ENCODE measurements around the gene DSCAML1. TPM values are rescaled to one million over a fixed set of nuclear protein-coding genes. Genes with fewer than 3 reads are reported as not detected.

DSCAML1 gene
- total and polyA plus RNA-seq, 4 experiments from 2014 or later = 1.00 to 1.0 TPM; not detected in 2

GRCh38 chr11:117456027-117456720 is 340.8 kb downstream of the DSCAML1 start:
- Histone ChIP-seq H3K4me1 (ENCODE audit: insufficient read depth, low read length) (no peaks in the 10 kb centered on the region), H3K9me3 (ENCODE audit: control insufficient read depth in 1 of 2, low read length in 2 of 2) (no peaks in the 10 kb centered on the region), H3K27ac (ENCODE audit: low read depth, low read length) (no peak overlapping the region), H3K27me3 (ENCODE audit: insufficient read depth, low read length) (no peaks in the 10 kb centered on the region), H3K4me3 (ENCODE audit: low read length in 2 of 2) (no peak overlapping the region), H3K36me3 (ENCODE audit: insufficient read depth, low read length) (no peaks in the 10 kb centered on the region)
- peak overlapping the region in 1 of 8 donors; percentile 17 for H3K4me3 Mint-ChIP-seq
- no peak for DNase-seq
- ChIA-PET CTCF (ENCODE audit: partially characterized antibody) (no interaction called here), POLR2A (ENCODE audit: partially characterized antibody) (no interaction called here)
- peak overlapping the region in 1 of 7 donors; percentile 12 for H3K27ac Mint-ChIP-seq
- intact Hi-C loops (cut with micrococcal nuclease) = no loop called here
- no peaks in the 10 kb centered on the region for H3K4me1 Mint-ChIP-seq
- peaks cover 6 to 8% of the 10 kb centered on the region in 2 donors for H3K27me3 Mint-ChIP-seq
- H3K36me3 Mint-ChIP-seq = peaks cover 0 to 7% of the 10 kb centered on the region in 2 donors
- peaks cover 4 to 25% (median 13%) of the 10 kb centered on the region in 8 donors for H3K9me3 Mint-ChIP-seq

GRCh38 chr11:117454564-117454917 is 342.5 kb downstream of the DSCAML1 start:
- ChIA-PET CTCF (ENCODE audit: partially characterized antibody) (no interaction called here), POLR2A (ENCODE audit: partially characterized antibody) (no interaction called here)
- H3K4me1 ChIP-seq (ENCODE audit: insufficient read depth, low read length) = no peaks in the 10 kb centered on the region
- Mint-ChIP-seq H3K9me3 (peaks cover 4 to 25% (median 15%) of the 10 kb centered on the region in 8 donors), H3K4me3 (no peak overlapping the region), H3K27me3 (peaks cover 6% of the 10 kb centered on the region in 2 donors), H3K27ac (no peak overlapping the region), H3K36me3 (peaks cover 0 to 7% of the 10 kb centered on the region in 2 donors), H3K4me1 (no peaks in the 10 kb centered on the region)
- DNase-seq = no peak
- H3K27me3 ChIP-seq (ENCODE audit: insufficient read depth, low read length) = no peaks in the 10 kb centered on the region
- intact Hi-C loops (cut with micrococcal nuclease) = no loop called here
- H3K4me3 ChIP-seq (ENCODE audit: low read length in 2 of 2) = no peak overlapping the region
- no peaks in the 10 kb centered on the region for H3K36me3 ChIP-seq (ENCODE audit: insufficient read depth, low read length)
- no peaks in the 10 kb centered on the region for H3K9me3 ChIP-seq (ENCODE audit: control insufficient read depth in 1 of 2, low read length in 2 of 2)
- no peak overlapping the region for H3K27ac ChIP-seq (ENCODE audit: low read depth, low read length)

DNA sequence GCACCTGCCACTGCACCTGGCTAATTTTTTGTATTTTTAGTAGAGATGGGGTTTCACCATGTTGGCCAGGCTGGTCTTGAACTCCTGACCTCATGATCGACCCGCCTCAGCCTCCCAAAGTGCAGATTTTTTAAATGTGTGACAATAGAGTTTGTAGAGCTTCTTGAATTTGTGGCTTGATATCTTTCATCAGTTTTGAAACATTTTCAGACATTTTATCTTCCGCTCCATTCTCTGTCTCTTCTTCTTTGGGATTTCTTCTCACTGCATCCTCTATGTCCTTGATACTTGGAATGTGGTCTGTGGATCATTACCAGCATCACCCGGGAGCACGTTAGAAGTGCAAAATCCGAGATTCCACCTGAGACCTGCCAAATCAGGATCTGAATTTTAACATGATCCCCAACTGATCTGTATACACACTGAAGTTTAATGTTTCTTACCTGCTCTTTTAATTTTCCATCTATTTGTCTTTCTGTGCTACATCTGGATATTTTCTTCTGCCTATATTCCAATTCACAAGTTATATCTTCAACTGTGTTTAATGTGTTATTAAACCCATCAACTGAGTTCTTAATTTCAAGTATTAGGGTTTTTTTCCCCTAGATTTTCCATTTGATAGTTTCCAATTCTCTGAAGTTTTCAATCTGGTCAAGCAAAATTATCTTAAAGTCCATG is 343.0 kb downstream of the DSCAML1 start:
- Histone ChIP-seq H3K36me3 (ENCODE audit: insufficient read depth, low read length) (no peaks in the 10 kb centered on the region), H3K27ac (ENCODE audit: low read depth, low read length) (no peak overlapping the region), H3K4me1 (ENCODE audit: insufficient read depth, low read length) (no peaks in the 10 kb centered on the region), H3K9me3 (ENCODE audit: control insufficient read depth in 1 of 2, low read length in 2 of 2) (no peaks in the 10 kb centered on the region), H3K4me3 (ENCODE audit: low read length in 2 of 2) (no peak overlapping the region), H3K27me3 (ENCODE audit: insufficient read depth, low read length) (no peaks in the 10 kb centered on the region)
- Mint-ChIP-seq H3K9me3 (peaks cover 7 to 25% (median 15%) of the 10 kb centered on the region in 8 donors), H3K27ac (no peak overlapping the region), H3K4me3 (no peak overlapping the region), H3K4me1 (no peaks in the 10 kb centered on the region), H3K36me3 (peaks cover 0 to 7% of the 10 kb centered on the region in 2 donors), H3K27me3 (peaks cover 6 to 10% of the 10 kb centered on the region in 2 donors)
- ChIA-PET CTCF (ENCODE audit: partially characterized antibody) (no interaction called here), POLR2A (ENCODE audit: partially characterized antibody) (no interaction called here)
- intact Hi-C loops (cut with micrococcal nuclease) = no loop called here
- DNase-seq = no peak

DNA sequence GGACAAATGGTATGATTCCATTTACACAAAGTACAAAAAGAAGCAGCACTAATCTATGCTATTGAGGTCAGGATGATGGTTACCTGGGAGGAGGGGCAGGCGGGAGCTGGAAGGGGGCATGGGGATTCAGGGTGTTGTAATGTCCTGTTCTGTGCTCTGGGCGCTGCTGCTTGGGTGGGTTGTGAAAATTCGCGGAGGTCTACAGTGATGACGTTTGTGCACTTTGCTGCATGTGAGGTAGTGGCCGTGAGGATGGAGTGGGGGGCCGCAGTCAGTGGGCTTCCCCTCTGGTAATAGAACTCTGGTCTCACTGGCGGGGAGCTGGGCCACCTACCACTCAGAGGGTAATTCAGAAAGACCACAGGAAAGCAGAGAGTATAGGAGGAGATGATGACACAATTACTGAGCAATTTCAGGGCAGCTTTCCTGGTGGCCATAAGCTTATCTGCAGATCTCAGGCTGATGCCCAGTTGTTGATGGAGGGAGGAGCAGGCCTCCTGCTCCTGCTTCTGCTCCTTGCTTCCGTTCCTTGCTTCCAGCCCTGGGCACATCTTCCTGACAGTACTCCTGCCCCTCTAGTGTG is 347.8 kb downstream of the DSCAML1 start:
- no peak overlapping the region for H3K27ac ChIP-seq (ENCODE audit: low read depth, low read length)
- ChIA-PET POLR2A (ENCODE audit: partially characterized antibody) (no interaction called here), CTCF (ENCODE audit: partially characterized antibody) (interaction anchor here (0.9 to 1.8 kb wide), 2 partner anchors 23 to 24 kb away, joined by 3 to 4 read pairs; no protein-coding TSS in a partner anchor)
- Mint-ChIP-seq H3K27ac (no peak overlapping the region), H3K9me3 (peaks cover 4 to 14% (median 7%) of the 10 kb centered on the region in 8 donors), H3K4me3 (no peak overlapping the region), H3K27me3 (peaks cover 5 to 15% of the 10 kb centered on the region in 2 donors), H3K4me1 (no peaks in the 10 kb centered on the region), H3K36me3 (peaks cover 0 to 3% of the 10 kb centered on the region in 2 donors)
- no peaks in the 10 kb centered on the region for H3K36me3 ChIP-seq (ENCODE audit: insufficient read depth, low read length)
- no peaks in the 10 kb centered on the region for H3K27me3 ChIP-seq (ENCODE audit: insufficient read depth, low read length)
- DNase-seq = no peak
- no peaks in the 10 kb centered on the region for H3K4me1 ChIP-seq (ENCODE audit: insufficient read depth, low read length)
- intact Hi-C loops (cut with micrococcal nuclease) = no loop called here
- H3K4me3 ChIP-seq (ENCODE audit: low read length in 2 of 2) = no peak overlapping the region
- H3K9me3 ChIP-seq (ENCODE audit: control insufficient read depth in 1 of 2, low read length in 2 of 2) = no peaks in the 10 kb centered on the region

- peaks cover 11 to 32% of the 10 kb centered on the region in 2 donors for H3K27me3 Mint-ChIP-seq
- Histone ChIP-seq H3K9me3 (ENCODE audit: control insufficient read depth in 1 of 2, low read length in 2 of 2) (no peaks in the 10 kb centered on the region), H3K36me3 (ENCODE audit: insufficient read depth, low read length) (no peaks in the 10 kb centered on the region), H3K4me1 (ENCODE audit: insufficient read depth, low read length) (no peaks in the 10 kb centered on the region), H3K27me3 (ENCODE audit: insufficient read depth, low read length) (no peaks in the 10 kb centered on the region), H3K27ac (ENCODE audit: low read depth, low read length) (no peak overlapping the region), H3K4me3 (ENCODE audit: low read length in 2 of 2) (no peak overlapping the region)
- ChIA-PET POLR2A (ENCODE audit: partially characterized antibody) (no interaction called here), CTCF (ENCODE audit: partially characterized antibody) (interaction anchor here (1.2 kb wide), 1 partner anchor 19 kb away, joined by 4 read pairs; no protein-coding TSS in a partner anchor)
- no peak overlapping the region for H3K27ac Mint-ChIP-seq
- no peak for DNase-seq
- no peak overlapping the region for H3K4me3 Mint-ChIP-seq
- peaks cover 0 to 4% (median 0%) of the 10 kb centered on the region in 8 donors for H3K9me3 Mint-ChIP-seq
- no peaks in the 10 kb centered on the region for H3K4me1 Mint-ChIP-seq
- intact Hi-C loops (cut with micrococcal nuclease) = no loop called here
- H3K36me3 Mint-ChIP-seq = no peaks in the 10 kb centered on the region
Observed at GRCh38 chr11:117444711-117445658, 352.0 kb downstream of the DSCAML1 start.

GRCh38 chr11:117444256-117444655 is 352.8 kb downstream of the DSCAML1 start:
- CTCF ChIA-PET (ENCODE audit: partially characterized antibody) = interaction anchor here (1.9 kb wide), 1 partner anchor 18 kb away, joined by 6 read pairs; no protein-coding TSS in a partner anchor
- no peak overlapping the region for H3K27ac Mint-ChIP-seq

More at GRCh38 chr11:117444256-117444655, 352.8 kb downstream of the DSCAML1 start:
- DNase-seq = no peak
- Histone ChIP-seq H3K36me3 (ENCODE audit: insufficient read depth, low read length) (no peaks in the 10 kb centered on the region), H3K4me1 (ENCODE audit: insufficient read depth, low read length) (no peaks in the 10 kb centered on the region), H3K27ac (ENCODE audit: low read depth, low read length) (no peak overlapping the region), H3K27me3 (ENCODE audit: insufficient read depth, low read length) (no peaks in the 10 kb centered on the region), H3K9me3 (ENCODE audit: control insufficient read depth in 1 of 2, low read length in 2 of 2) (no peaks in the 10 kb centered on the region), H3K4me3 (ENCODE audit: low read length in 2 of 2) (no peak overlapping the region)
- Mint-ChIP-seq H3K4me1 (no peaks in the 10 kb centered on the region), H3K4me3 (no peak overlapping the region), H3K36me3 (no peaks in the 10 kb centered on the region), H3K27me3 (peaks cover 13 to 32% of the 10 kb centered on the region in 2 donors), H3K9me3 (peaks cover 0 to 3% (median 0%) of the 10 kb centered on the region in 8 donors)
- intact Hi-C loops (cut with micrococcal nuclease) = no loop called here
- POLR2A ChIA-PET (ENCODE audit: partially characterized antibody) = no interaction called here
